HCT116 (cell line): Measurements from ENCODE around the gene GABRR2. TPM values are rescaled to one million over a fixed set of nuclear protein-coding genes. Genes with fewer than 3 reads are reported as not detected.

Experiments
- ATAC-seq: fragments of 200-7000 bp; cut with Tn5 transposase; 2 replicates; pipeline ENCODE4 v1.9.1; 2020; ENCODE audit warnings: mild to moderate bottlenecking, moderate library complexity
- BruUV-seq: library from RNA; stranded (reverse); fragments of 400-500 nt; replicated peaks from 2 replicates; lab custom pipeline; 2021; lab: Mats Ljungman, UMichigan
- CTCF ChIA-PET: fragments of 300-600 bp; sonication (Branson Sonifier 250); formaldehyde crosslinking; loops from one replicate; lab custom pipeline; 2021; ENCODE audit warnings: antibody characterized with exemption; lab: Charles Lee
- POLR2A ChIA-PET: fragments of 300-600, 350-600 bp; sonication (Branson Sonifier 250); formaldehyde crosslinking; loops from one replicate; lab custom pipeline; 2021; ENCODE audit warnings: antibody characterized with exemption; lab: Charles Lee
- RAD21 ChIA-PET, 2 experiments: fragments of 300-600 bp; sonication (Branson Sonifier 250); formaldehyde crosslinking; loops; one replicate each; lab custom pipeline; 2023; ENCODE audit warnings: low total read pairs in 2 of 2; ENCODE audit not compliant: uncharacterized antibody in 2 of 2, unreplicated experiment in 2 of 2, low non-redundant PET in 1 of 2; lab: Charles Lee
- DNase-seq: peaks from one replicate; pipeline ENCODE4 v3.0.0-alpha.2; 2010; ENCODE audit warnings: low read depth, low spot score
- H2AFZ ChIP-seq: fragments of 200-600 bp; shearing (Covaris generic), sonication (generic); 2 replicates; pipeline ENCODE4 v1.6.1; 2017; ENCODE audit warnings: low read depth, mixed run types, mixed read lengths, antibody characterized with exemption, low read length; ENCODE audit not compliant: poor library complexity, severe bottlenecking
- H3K27ac ChIP-seq: 2 replicates; pipeline ENCODE4 v1.5.1; 2012; ENCODE audit warnings: low read depth, low read length
- H3K27me3 ChIP-seq: fragments of 200-600 bp; sonication (generic); 2 replicates; pipeline ENCODE4 v1.6.1; 2016; ENCODE audit warnings: mixed run types, low read length, mixed read lengths; ENCODE audit not compliant: insufficient read depth
- H3K36me3 ChIP-seq, 2 experiments: fragments of 200-500 bp in 1 of 2; fragments of 200-600 bp in 1 of 2; sonication (Bioruptor generic) in 1 of 2; sonication (generic) in 1 of 2; 2 replicates each; pipeline versions ENCODE4 v1.5.1 to v1.6.1; 2014 to 2016; ENCODE audit warnings: low read length in 2 of 2, inconsistent platforms in 1 of 2, mixed read lengths in 1 of 2, mixed run types in 1 of 2; ENCODE audit not compliant: insufficient read depth in 2 of 2, control insufficient read depth in 1 of 2
- H3K4me1 ChIP-seq, 2 experiments: fragments of 200-600 bp in 1 of 2; sonication (generic) in 1 of 2; 2 replicates each; pipeline versions ENCODE4 v1.5.1 to v1.6.1; 2012 to 2017; ENCODE audit warnings: low read length in 2 of 2, inconsistent platforms in 1 of 2, mild to moderate bottlenecking in 1 of 2, mixed read lengths in 1 of 2, mixed run types in 1 of 2, moderate library complexity in 1 of 2; ENCODE audit not compliant: insufficient read depth in 2 of 2, control insufficient read depth in 1 of 2
- H3K4me2 ChIP-seq: fragments of 200-600 bp; sonication (generic); 2 replicates; pipeline ENCODE4 v1.6.1; 2017; ENCODE audit warnings: mixed run types, low read length, mixed read lengths
- H3K4me3 ChIP-seq, 2 experiments: fragments of 200-600 bp in 1 of 2; sonication (generic) in 1 of 2; replicated peaks in 1 of 2; 2 replicates each; pipeline ENCODE4 v1.5.1; 2011 to 2016; ENCODE audit warnings: low read length in 2 of 2, control low read depth in 1 of 2, low read depth in 1 of 2, mild to moderate bottlenecking in 1 of 2, mixed read lengths in 1 of 2, mixed run types in 1 of 2
- H3K79me2 ChIP-seq: fragments of 200-600 bp; sonication (generic); 2 replicates; pipeline ENCODE4 v1.6.1; 2017; ENCODE audit warnings: mild to moderate bottlenecking, mixed run types, low read length, moderate library complexity, mixed read lengths; ENCODE audit not compliant: insufficient read depth
- H3K9ac ChIP-seq: fragments of 200-600 bp; sonication (generic); 2 replicates; pipeline ENCODE4 v1.6.1; 2016; ENCODE audit warnings: low read length, mixed read lengths
- H3K9me2 ChIP-seq: fragments of 200-600 bp; sonication (generic), shearing (Covaris generic); 2 replicates; pipeline ENCODE4 v1.6.1; 2017; ENCODE audit warnings: mixed run types, mild to moderate bottlenecking, moderate library complexity; ENCODE audit not compliant: insufficient read depth
- H3K9me3 ChIP-seq, 2 experiments: fragments of 200-500 bp in 1 of 2; fragments of 200-600 bp in 1 of 2; sonication (Bioruptor generic) in 1 of 2; sonication (generic) in 1 of 2; 2 replicates each; pipeline ENCODE4 v1.6.1; 2014 to 2017; ENCODE audit warnings: low read length in 2 of 2, mixed read lengths in 2 of 2, inconsistent platforms in 1 of 2, low read depth in 1 of 2, mild to moderate bottlenecking in 1 of 2, mixed run types in 1 of 2, moderate library complexity in 1 of 2; ENCODE audit not compliant: control insufficient read depth in 1 of 2, insufficient read depth in 1 of 2
- H4K20me1 ChIP-seq: fragments of 200-600 bp; sonication (generic), shearing (Covaris generic); 2 replicates; pipeline ENCODE4 v1.6.1; 2017; ENCODE audit warnings: mixed run types, mild to moderate bottlenecking, moderate library complexity; ENCODE audit not compliant: insufficient read depth
- CBX3 ChIP-seq: IDR thresholded peaks from 2 replicates; pipeline ENCODE4 v1.6.1; 2012; ENCODE audit warnings: low read depth
- CEBPB ChIP-seq: IDR thresholded peaks from 2 replicates; pipeline ENCODE4 v1.6.1; 2012; ENCODE audit warnings: low read depth
- ELF1 ChIP-seq: IDR thresholded peaks from 2 replicates; pipeline ENCODE4 v1.6.1; 2012; ENCODE audit warnings: low read depth, borderline replicate concordance
- EZH2phosphoT487 ChIP-seq: fragments of 200-600 bp; IDR thresholded peaks from 2 replicates; pipeline ENCODE4 v1.6.1; 2018; ENCODE audit warnings: antibody characterized with exemption, borderline replicate concordance
- JUND ChIP-seq: IDR thresholded peaks from 2 replicates; pipeline ENCODE4 v1.6.1; 2012
- POLR2A ChIP-seq: IDR thresholded peaks from 2 replicates; pipeline ENCODE4 v1.7.0; 2011; ENCODE audit warnings: borderline replicate concordance; ENCODE audit not compliant: insufficient read depth, insufficient read length; ENCODE audit errors: extremely low read depth
- RAD21 ChIP-seq: IDR thresholded peaks from 2 replicates; pipeline ENCODE4 v1.6.1; 2012; ENCODE audit warnings: low read depth, mild to moderate bottlenecking
- SP1 ChIP-seq: IDR thresholded peaks from 2 replicates; pipeline ENCODE4 v1.6.1; 2012; ENCODE audit warnings: low read depth
- SRF ChIP-seq: IDR thresholded peaks from 2 replicates; pipeline ENCODE4 v1.6.1; 2012; ENCODE audit warnings: low read depth
- TCF7L2 ChIP-seq: IDR thresholded peaks from 2 replicates; pipeline ENCODE4 v1.7.0; 2011; ENCODE audit warnings: borderline replicate concordance, inconsistent platforms; ENCODE audit not compliant: insufficient read depth, insufficient read length; ENCODE audit errors: extremely low read depth
- YY1 ChIP-seq: IDR thresholded peaks from 2 replicates; pipeline ENCODE4 v1.6.1; 2011; ENCODE audit warnings: low read length, low read depth, moderate library complexity, mild to moderate bottlenecking; ENCODE audit not compliant: insufficient replicate concordance; ENCODE audit errors: extremely low read depth
- ZFX ChIP-seq: fragments of 450-650 bp; IDR thresholded peaks from 2 replicates; pipeline ENCODE4 v1.6.1; 2017
- intact Hi-C: fragments of 100-400 bp; cut with micrococcal nuclease; formaldehyde crosslinking; loops from 2 replicates; pipeline ENCODE4 v1.10.0; 2022
- total RNA-seq: library from RNA; stranded (reverse); gene quantifications from one replicate; pipeline ENCODE4 v1.2.1, GENCODE V29; 2021; ENCODE audit not compliant: unreplicated experiment
- TF ChIP-seq, protein P1 (sequence below): IDR thresholded peaks from 2 replicates; pipeline ENCODE4 v1.6.1; 2011; ENCODE audit warnings: mild to moderate bottlenecking, low read length, moderate library complexity; ENCODE audit not compliant: insufficient replicate concordance; ENCODE audit errors: extremely low read depth
- TF ChIP-seq, protein P2 (sequence below): IDR thresholded peaks from 2 replicates; pipeline ENCODE4 v1.6.1; 2012
- TF ChIP-seq, protein P3 (sequence below), 3 experiments: fragments of 200-600 bp in 1 of 3; sonication (generic) in 1 of 3; IDR thresholded peaks in 2 of 3; conservative IDR thresholded peaks in 1 of 3; 2 replicates each; pipeline ENCODE4 v1.5.1; 2012 to 2017; ENCODE audit warnings: low read depth in 2 of 3, low read length in 2 of 3, antibody characterized with exemption in 1 of 3, borderline replicate concordance in 1 of 3, control low read depth in 1 of 3, mild to moderate bottlenecking in 1 of 3, mixed read lengths in 1 of 3, mixed run types in 1 of 3, moderate library complexity in 1 of 3; ENCODE audit not compliant: insufficient read depth in 1 of 3
- TF ChIP-seq, protein P4 (sequence below): IDR thresholded peaks from 2 replicates; pipeline ENCODE4 v1.6.1; 2012; ENCODE audit warnings: low read depth
- TF ChIP-seq, protein P5 (sequence below): IDR thresholded peaks from 2 replicates; pipeline ENCODE4 v1.6.1; 2012

Gene GABRR2
- total RNA-seq, 1 experiment from 2014 or later: 0.57 TPM

DNA sequence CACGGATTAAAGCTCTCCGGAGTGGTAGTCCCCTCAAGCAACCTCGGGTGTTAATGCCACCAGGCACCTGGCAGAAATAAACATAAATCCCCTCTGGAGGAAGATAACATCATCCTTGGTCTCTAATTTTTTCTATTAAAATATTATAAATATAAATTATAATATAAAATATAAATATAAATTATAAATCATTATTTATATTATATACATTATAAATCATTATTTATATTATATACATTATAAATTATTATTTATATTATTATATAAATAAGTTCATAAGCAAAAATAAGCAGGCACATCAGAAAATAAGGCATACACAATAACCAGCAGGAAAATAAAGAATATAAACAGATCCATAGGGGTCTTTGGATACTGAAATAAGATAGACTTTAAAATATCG is 39.2 kb downstream of the GABRR2 start:
- H3K4me2 ChIP-seq: no peak overlapping the region
- TF ChIP-seq, protein P1, sequence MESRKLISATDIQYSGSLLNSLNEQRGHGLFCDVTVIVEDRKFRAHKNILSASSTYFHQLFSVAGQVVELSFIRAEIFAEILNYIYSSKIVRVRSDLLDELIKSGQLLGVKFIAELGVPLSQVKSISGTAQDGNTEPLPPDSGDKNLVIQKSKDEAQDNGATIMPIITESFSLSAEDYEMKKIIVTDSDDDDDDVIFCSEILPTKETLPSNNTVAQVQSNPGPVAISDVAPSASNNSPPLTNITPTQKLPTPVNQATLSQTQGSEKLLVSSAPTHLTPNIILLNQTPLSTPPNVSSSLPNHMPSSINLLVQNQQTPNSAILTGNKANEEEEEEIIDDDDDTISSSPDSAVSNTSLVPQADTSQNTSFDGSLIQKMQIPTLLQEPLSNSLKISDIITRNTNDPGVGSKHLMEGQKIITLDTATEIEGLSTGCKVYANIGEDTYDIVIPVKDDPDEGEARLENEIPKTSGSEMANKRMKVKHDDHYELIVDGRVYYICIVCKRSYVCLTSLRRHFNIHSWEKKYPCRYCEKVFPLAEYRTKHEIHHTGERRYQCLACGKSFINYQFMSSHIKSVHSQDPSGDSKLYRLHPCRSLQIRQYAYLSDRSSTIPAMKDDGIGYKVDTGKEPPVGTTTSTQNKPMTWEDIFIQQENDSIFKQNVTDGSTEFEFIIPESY: no peak
- no peak for TF ChIP-seq EZH2phosphoT487
- TF ChIP-seq, protein P2, sequence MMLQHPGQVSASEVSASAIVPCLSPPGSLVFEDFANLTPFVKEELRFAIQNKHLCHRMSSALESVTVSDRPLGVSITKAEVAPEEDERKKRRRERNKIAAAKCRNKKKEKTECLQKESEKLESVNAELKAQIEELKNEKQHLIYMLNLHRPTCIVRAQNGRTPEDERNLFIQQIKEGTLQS: no peak
- TF ChIP-seq, protein P3, sequence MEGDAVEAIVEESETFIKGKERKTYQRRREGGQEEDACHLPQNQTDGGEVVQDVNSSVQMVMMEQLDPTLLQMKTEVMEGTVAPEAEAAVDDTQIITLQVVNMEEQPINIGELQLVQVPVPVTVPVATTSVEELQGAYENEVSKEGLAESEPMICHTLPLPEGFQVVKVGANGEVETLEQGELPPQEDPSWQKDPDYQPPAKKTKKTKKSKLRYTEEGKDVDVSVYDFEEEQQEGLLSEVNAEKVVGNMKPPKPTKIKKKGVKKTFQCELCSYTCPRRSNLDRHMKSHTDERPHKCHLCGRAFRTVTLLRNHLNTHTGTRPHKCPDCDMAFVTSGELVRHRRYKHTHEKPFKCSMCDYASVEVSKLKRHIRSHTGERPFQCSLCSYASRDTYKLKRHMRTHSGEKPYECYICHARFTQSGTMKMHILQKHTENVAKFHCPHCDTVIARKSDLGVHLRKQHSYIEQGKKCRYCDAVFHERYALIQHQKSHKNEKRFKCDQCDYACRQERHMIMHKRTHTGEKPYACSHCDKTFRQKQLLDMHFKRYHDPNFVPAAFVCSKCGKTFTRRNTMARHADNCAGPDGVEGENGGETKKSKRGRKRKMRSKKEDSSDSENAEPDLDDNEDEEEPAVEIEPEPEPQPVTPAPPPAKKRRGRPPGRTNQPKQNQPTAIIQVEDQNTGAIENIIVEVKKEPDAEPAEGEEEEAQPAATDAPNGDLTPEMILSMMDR (IDR thresholded peaks at IDR 0.05 in 2 of 3, conservative IDR thresholded peaks at IDR 0.05 in 1 of 3; ENCODE audit: borderline replicate concordance in 1 of 3, insufficient read depth in 1 of 3, low read depth in 2 of 3, low read length in 2 of 3): no peak
- TF ChIP-seq, protein P4, sequence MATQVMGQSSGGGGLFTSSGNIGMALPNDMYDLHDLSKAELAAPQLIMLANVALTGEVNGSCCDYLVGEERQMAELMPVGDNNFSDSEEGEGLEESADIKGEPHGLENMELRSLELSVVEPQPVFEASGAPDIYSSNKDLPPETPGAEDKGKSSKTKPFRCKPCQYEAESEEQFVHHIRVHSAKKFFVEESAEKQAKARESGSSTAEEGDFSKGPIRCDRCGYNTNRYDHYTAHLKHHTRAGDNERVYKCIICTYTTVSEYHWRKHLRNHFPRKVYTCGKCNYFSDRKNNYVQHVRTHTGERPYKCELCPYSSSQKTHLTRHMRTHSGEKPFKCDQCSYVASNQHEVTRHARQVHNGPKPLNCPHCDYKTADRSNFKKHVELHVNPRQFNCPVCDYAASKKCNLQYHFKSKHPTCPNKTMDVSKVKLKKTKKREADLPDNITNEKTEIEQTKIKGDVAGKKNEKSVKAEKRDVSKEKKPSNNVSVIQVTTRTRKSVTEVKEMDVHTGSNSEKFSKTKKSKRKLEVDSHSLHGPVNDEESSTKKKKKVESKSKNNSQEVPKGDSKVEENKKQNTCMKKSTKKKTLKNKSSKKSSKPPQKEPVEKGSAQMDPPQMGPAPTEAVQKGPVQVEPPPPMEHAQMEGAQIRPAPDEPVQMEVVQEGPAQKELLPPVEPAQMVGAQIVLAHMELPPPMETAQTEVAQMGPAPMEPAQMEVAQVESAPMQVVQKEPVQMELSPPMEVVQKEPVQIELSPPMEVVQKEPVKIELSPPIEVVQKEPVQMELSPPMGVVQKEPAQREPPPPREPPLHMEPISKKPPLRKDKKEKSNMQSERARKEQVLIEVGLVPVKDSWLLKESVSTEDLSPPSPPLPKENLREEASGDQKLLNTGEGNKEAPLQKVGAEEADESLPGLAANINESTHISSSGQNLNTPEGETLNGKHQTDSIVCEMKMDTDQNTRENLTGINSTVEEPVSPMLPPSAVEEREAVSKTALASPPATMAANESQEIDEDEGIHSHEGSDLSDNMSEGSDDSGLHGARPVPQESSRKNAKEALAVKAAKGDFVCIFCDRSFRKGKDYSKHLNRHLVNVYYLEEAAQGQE: no peak
- TF ChIP-seq POLR2A: no peak
- TF ChIP-seq ELF1: no peak
- no peak for TF ChIP-seq CBX3
- no peak for TF ChIP-seq SRF
- no peak for TF ChIP-seq CEBPB
- TF ChIP-seq, protein P5, sequence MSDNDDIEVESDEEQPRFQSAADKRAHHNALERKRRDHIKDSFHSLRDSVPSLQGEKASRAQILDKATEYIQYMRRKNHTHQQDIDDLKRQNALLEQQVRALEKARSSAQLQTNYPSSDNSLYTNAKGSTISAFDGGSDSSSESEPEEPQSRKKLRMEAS: no peak
- TF ChIP-seq JUND: no peak
- no peak for TF ChIP-seq YY1
- no peak for TF ChIP-seq ZFX
- TF ChIP-seq SP1: no peak
- no peak for TF ChIP-seq RAD21
- no peak for TF ChIP-seq TCF7L2
- no TSS peak for BruUV-seq
- H3K9me2 ChIP-seq: no peaks in the 10 kb centered on the region
- H2AFZ ChIP-seq: no peak overlapping the region
- intact Hi-C loops: no loop called here
- no peak overlapping the region for H3K9ac ChIP-seq
- ATAC-seq (no peak), DNase-seq (no peak)
- H3K9me3 ChIP-seq: no peaks in the 10 kb centered on the region
- H3K4me3 ChIP-seq: no peak overlapping the region
- RAD21 ChIA-PET: no interaction called here
- no peaks in the 10 kb centered on the region for H3K79me2 ChIP-seq
- POLR2A ChIA-PET: no interaction called here
- no peak overlapping the region for H3K27ac ChIP-seq
- H3K27me3 ChIP-seq: no peaks in the 10 kb centered on the region
- H3K4me1 ChIP-seq: no peaks in the 10 kb centered on the region
- CTCF ChIA-PET: no interaction called here
- H3K36me3 ChIP-seq: no peaks in the 10 kb centered on the region
- no peaks in the 10 kb centered on the region for H4K20me1 ChIP-seq
